ENCODE data around the gene STAG1. TPM values are rescaled to one million over a fixed set of nuclear protein-coding genes. Genes with fewer than 3 reads are reported as not detected.

Gene STAG1
- total RNA-seq, 1 experiment from 2014 or later = 31.0 TPM

GRCh38 chr3:136512381-136512780, 239.8 kb downstream of the STAG1 start:
- DNase-seq (ENCODE audit: low spot score) = no peak

GRCh38 chr3:136505676-136506075, 246.5 kb downstream of the STAG1 start:
- DNase-seq (ENCODE audit: low spot score) = no peak

GRCh38 chr3:136503056-136503455, 249.1 kb downstream of the STAG1 start:
- DNase-seq (ENCODE audit: low spot score) = no peak

GRCh38 chr3:136498919-136499447, 253.2 kb downstream of the STAG1 start:
- DNase-seq (ENCODE audit: low spot score) = no peak

GRCh38 chr3:136495213-136495612, 257.0 kb downstream of the STAG1 start:
- DNase-seq (ENCODE audit: low spot score) = no peak

- no peak for DNase-seq (ENCODE audit: low spot score)
These were observed 261.4 kb downstream of the STAG1 start for GRCh38 chr3:136490646-136491405.

- no peak for DNase-seq (ENCODE audit: low spot score)
These were observed 266.4 kb downstream of the STAG1 start for GRCh38 chr3:136485777-136486176.

GRCh38 chr3:136476280-136476679, 275.9 kb downstream of the STAG1 start:
- DNase-seq (ENCODE audit: low spot score) = no peak

- DNase-seq (ENCODE audit: low spot score) = peak; percentile 23
These were observed 277.3 kb downstream of the STAG1 start for GRCh38 chr3:136474876-136475275.

- DNase-seq (ENCODE audit: low spot score) = peak; percentile 45
These were observed 278.4 kb downstream of the STAG1 start for GRCh38 chr3:136473716-136474326.

- DNase-seq (ENCODE audit: low spot score) = no peak
These were observed 286.9 kb downstream of the STAG1 start for GRCh38 chr3:136465296-136465695.

GRCh38 chr3:136464502-136464901, 287.7 kb downstream of the STAG1 start:
- DNase-seq (ENCODE audit: low spot score) = no peak

- no peak for DNase-seq (ENCODE audit: low spot score)
These were observed 289.0 kb downstream of the STAG1 start for GRCh38 chr3:136463170-136463569.

- no peak for DNase-seq (ENCODE audit: low spot score)
These were observed 294.4 kb downstream of the STAG1 start for GRCh38 chr3:136457793-136458192.

- DNase-seq (ENCODE audit: low spot score) = no peak
These were observed 296.0 kb downstream of the STAG1 start for GRCh38 chr3:136456196-136456595.

GRCh38 chr3:136444581-136444980, 307.6 kb downstream of the STAG1 start:
- DNase-seq (ENCODE audit: low spot score) = no peak

GRCh38 chr3:136437043-136437442, 315.1 kb downstream of the STAG1 start:
- no peak for DNase-seq (ENCODE audit: low spot score)

GRCh38 chr3:136434429-136434828, 317.7 kb downstream of the STAG1 start:
- DNase-seq (ENCODE audit: low spot score) = no peak

- DNase-seq (ENCODE audit: low spot score) = no peak
These were observed 319.5 kb downstream of the STAG1 start for GRCh38 chr3:136432685-136433084.

GRCh38 chr3:136428167-136428566, 324.0 kb downstream of the STAG1 start:
- no peak for DNase-seq (ENCODE audit: low spot score)

- no peak for DNase-seq (ENCODE audit: low spot score)
These were observed 324.9 kb downstream of the STAG1 start for GRCh38 chr3:136427236-136427635.

- no peak for DNase-seq (ENCODE audit: low spot score)
These were observed 337.7 kb downstream of the STAG1 start for GRCh38 chr3:136414476-136414875.

- DNase-seq (ENCODE audit: low spot score) = no peak
These were observed 339.9 kb downstream of the STAG1 start for GRCh38 chr3:136412307-136412706.
